ENCODE results near the gene CCDC192.
"Not testable (repeated sequence)": the region's sequence is repeated elsewhere in the genome, so short reads cannot be mapped to it uniquely, and the experiment has no call there.

CCDC192 gene

DNA sequence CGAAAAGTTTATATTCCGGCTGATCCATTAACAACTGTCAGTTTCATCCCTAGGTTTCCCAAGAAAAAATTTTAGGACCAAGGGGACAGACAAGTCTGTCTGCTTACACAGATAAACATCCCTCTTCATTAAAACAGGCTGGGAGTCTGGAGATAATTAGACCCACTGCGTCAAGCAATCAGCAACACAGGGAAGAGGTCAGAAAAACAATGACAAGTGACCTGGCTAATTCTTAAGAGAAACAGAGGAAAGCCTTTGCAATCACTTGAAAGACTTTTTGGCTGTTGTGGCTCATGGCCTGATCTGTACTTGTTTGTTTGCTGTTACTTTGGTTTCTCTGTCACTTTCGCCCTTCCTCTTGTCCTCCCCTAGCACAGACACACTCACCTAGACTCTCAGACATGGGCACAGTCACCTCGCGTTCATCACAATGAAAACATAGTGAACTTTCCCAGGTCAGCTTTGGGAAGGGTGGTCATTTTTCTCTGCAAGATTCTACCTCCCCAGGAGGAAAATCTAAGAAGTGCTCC is 2.9 kb upstream of the CCDC192 start:
- TF ChIP-seq, protein P1, sequence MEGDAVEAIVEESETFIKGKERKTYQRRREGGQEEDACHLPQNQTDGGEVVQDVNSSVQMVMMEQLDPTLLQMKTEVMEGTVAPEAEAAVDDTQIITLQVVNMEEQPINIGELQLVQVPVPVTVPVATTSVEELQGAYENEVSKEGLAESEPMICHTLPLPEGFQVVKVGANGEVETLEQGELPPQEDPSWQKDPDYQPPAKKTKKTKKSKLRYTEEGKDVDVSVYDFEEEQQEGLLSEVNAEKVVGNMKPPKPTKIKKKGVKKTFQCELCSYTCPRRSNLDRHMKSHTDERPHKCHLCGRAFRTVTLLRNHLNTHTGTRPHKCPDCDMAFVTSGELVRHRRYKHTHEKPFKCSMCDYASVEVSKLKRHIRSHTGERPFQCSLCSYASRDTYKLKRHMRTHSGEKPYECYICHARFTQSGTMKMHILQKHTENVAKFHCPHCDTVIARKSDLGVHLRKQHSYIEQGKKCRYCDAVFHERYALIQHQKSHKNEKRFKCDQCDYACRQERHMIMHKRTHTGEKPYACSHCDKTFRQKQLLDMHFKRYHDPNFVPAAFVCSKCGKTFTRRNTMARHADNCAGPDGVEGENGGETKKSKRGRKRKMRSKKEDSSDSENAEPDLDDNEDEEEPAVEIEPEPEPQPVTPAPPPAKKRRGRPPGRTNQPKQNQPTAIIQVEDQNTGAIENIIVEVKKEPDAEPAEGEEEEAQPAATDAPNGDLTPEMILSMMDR (IDR thresholded peaks at IDR 0.05): no peak
- Histone ChIP-seq H3K4me1 (peaks cover 0 to 9% (median 2%) of the 10 kb centered on the region in 4 donors), H3K36me3 (no peaks in the 10 kb centered on the region), H3K9me3 (no peaks in the 10 kb centered on the region), H3K27ac (no peak overlapping the region), H3K4me3 (no peak overlapping the region), H3K27me3 (no peaks in the 10 kb centered on the region)
- DNase-seq: no peak
- intact Hi-C loops (cut with DNase I; ENCODE audit: low total_unique reads): no loop called here

DNA sequence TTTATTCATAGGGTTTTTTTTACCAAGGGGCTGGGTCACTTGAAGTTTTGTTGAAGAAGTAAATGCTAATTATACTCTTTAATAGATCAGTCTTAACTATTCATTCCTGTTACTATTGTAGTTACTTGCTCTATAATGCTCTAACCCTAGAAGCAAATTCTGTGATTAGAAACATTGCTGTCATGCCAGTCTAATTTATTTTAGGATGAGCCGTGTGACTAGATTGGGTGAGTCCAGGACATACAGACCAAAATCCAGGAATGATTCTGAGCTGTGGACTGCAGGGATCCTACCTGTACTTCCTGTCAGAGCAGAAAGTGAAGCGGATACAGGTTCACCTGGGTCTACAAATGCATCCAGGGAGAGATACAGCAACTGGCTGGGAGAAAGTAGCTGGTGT is 757 bp upstream of the CCDC192 start:
- H3K27me3 ChIP-seq: no peaks in the 10 kb centered on the region
- H3K4me1 ChIP-seq: peaks cover 0 to 24% (median 4%) of the 10 kb centered on the region in 4 donors
- DNase-seq: no peak
- no peaks in the 10 kb centered on the region for H3K36me3 ChIP-seq
- TF ChIP-seq, protein P1 (IDR thresholded peaks at IDR 0.05): no peak
- intact Hi-C loops (cut with DNase I; ENCODE audit: low total_unique reads): no loop called here
- no peak overlapping the region for H3K4me3 ChIP-seq
- H3K9me3 ChIP-seq: no peaks in the 10 kb centered on the region
- no peak overlapping the region for H3K27ac ChIP-seq

DNA sequence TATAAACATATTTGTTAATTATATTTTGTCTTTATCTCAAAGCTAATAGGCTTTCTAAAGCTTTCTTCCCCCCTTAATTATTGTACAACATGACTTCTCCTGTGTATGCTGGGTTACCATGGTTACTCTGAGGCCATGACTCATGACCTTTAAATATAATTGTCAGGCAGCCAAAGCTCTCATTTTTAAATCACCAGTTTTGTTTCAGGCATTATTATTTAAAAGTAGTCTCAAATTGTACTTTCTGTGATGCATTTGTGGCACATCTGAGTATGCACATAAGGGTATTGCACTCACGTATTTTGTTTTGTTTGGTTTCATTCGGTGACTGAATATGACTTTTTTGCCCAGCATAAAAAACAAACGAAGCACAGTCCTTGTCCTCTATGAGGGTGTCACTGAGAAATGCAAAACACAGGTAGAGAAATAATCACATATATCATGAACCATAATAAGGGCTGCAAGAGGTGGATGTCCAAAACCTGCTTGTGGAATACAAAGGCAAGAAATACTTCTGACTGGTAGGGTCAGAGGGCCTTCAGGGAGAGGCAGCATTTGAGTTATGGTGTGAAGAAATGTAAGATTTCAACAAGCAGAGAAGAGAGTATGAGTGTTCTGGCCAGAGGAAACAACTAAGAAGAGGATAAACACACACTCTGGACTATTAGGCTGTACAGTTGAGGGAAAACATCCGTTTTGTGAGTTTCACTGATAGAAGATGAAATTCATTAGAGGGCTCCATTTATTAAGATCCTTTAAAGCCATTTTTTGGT is 2.1 kb downstream of the CCDC192 start:
- peaks cover 0 to 24% (median 4%) of the 10 kb centered on the region in 4 donors for H3K4me1 ChIP-seq
- H3K27ac ChIP-seq: peak overlapping the region in 1 of 2 donors; percentile 8
- peak in 1 of 2 donors; percentile 33 for DNase-seq
- TF ChIP-seq, protein P1 (IDR thresholded peaks at IDR 0.05): no peak
- no peaks in the 10 kb centered on the region for H3K36me3 ChIP-seq
- no peaks in the 10 kb centered on the region for H3K27me3 ChIP-seq
- H3K9me3 ChIP-seq: no peaks in the 10 kb centered on the region
- no peak overlapping the region for H3K4me3 ChIP-seq
- intact Hi-C loops (cut with DNase I; ENCODE audit: low total_unique reads): no loop called here

DNA sequence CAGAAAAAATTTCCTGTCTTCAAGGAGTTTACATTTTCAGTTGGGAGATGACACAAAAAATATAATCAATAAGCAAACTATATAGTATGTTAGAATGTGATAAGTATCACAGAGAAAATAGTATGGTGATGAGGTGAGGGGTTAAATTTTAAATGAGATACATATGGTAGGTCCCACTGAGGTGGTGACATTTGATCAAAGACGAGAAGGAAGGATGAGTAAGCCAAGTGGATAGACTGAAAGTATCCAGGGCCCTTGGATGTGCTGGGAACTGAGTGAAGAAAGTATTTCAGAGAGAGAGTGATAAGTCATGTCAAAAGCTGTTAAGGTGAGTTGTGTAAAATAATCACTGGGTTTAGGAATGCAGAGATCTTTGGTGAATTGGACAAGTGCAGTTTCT is 3.5 kb downstream of the CCDC192 start:
- no peak for DNase-seq
- no peaks in the 10 kb centered on the region for H3K27me3 ChIP-seq
- no peaks in the 10 kb centered on the region for H3K9me3 ChIP-seq
- no peaks in the 10 kb centered on the region for H3K36me3 ChIP-seq
- H3K27ac ChIP-seq: peak overlapping the region; percentile 1 to 39
- intact Hi-C loops (cut with DNase I; ENCODE audit: low total_unique reads): no loop called here
- peaks cover 0 to 24% (median 4%) of the 10 kb centered on the region in 4 donors for H3K4me1 ChIP-seq
- TF ChIP-seq, protein P1 (IDR thresholded peaks at IDR 0.05): no peak
- no peak overlapping the region for H3K4me3 ChIP-seq

DNA sequence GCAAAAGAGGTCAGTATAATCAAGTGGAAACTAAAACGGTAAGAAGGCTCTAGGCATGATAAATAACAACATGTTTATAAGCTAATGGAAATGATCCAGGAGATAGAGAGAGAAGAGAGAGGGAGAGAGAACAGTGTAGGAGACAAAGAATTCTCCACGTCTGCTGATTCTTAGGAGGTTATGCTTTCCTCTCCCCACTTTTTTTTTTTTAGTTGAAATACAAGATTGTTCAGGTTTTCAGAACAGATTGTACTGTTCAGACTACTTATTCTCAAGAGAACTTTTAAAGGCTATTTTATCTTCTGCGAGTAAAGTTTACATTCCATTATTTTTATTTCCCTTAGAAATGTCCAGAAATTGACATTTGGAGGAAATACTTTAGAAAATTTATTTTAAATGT is 4.0 kb downstream of the CCDC192 start:
- Histone ChIP-seq H3K27me3 (no peaks in the 10 kb centered on the region), H3K9me3 (no peaks in the 10 kb centered on the region), H3K36me3 (no peaks in the 10 kb centered on the region), H3K4me1 (peaks cover 0 to 24% (median 4%) of the 10 kb centered on the region in 4 donors), H3K4me3 (no peak overlapping the region), H3K27ac (peak overlapping the region; percentile 1 to 39)
- TF ChIP-seq, protein P1 (IDR thresholded peaks at IDR 0.05): no peak
- DNase-seq: no peak
- intact Hi-C loops (cut with DNase I; ENCODE audit: low total_unique reads): no loop called here

DNA sequence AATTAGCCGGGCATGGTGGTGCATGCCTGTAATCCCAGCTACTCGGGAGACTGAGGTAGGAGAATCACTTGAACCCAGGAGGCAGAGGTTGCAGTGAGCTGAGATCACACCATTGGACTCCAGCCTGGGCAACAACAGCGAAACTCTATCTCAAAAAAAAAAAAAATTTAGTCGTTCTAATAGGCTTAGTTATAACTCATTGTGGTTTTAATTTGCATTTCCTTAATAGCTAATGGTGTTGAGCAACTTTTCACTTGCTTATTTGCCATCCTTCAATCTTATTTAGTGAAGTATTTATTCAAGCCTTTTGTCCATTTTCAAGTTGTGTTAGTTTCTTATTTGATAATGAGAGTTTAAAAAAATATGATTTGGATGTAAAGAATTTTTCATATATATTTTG is 9.9 kb downstream of the CCDC192 start:
- intact Hi-C loops (cut with DNase I; ENCODE audit: low total_unique reads); H3K27me3 ChIP-seq; DNase-seq; H3K36me3 ChIP-seq; H3K4me1 ChIP-seq; H3K4me3 ChIP-seq; H3K27ac ChIP-seq; H3K9me3 ChIP-seq: not testable (repeated sequence)

All from tibial artery (tissue), 4 donors.